Measurements from ENCODE around the gene ABHD8. TPM values are rescaled to one million over a fixed set of nuclear protein-coding genes. Genes with fewer than 3 reads are reported as not detected.
"Not testable (repeated sequence)": the region's sequence is repeated elsewhere in the genome, so short reads cannot be mapped to it uniquely, and the experiment has no call there.

The ABHD8 gene
- total and polyA plus RNA-seq, 2 donors (not counting 1 experiment from before 2014, with no cell fraction given), result 5.2 to 7.2 TPM

DNA sequence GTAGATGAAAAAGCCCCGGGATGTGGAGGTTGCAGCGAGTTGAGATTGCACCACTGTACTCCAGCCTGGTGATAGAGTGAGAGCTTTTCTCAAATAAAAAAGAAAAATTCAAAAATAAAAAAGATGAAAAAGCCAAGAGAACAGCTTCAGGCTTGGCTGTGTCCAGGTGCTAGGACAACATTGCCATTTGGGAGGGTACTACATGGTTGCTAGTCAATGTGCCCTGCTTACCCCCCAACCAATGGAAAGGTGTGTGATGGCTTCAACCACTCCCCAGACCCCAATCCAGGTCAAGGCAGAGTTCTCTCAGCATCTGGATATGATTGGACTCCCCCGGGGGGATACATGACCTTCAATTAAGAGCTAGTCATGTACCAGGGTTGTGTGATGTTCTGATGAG is 23.8 kb downstream of the ABHD8 start:
- Mint-ChIP-seq H3K27ac (no peak overlapping the region), H3K4me1 (peaks cover 8% of the 10 kb centered on the region), H3K4me3 (no peak overlapping the region), H3K9me3 (ENCODE audit: insufficient read depth) (no peaks in the 10 kb centered on the region), H3K27me3 (no peaks in the 10 kb centered on the region)
- no peak overlapping the region for H3K27ac ChIP-seq (ENCODE audit: low read length in 2 of 2)
- peaks cover 0 to 40% of the 10 kb centered on the region in 2 experiments for H3K36me3 ChIP-seq (replicated peaks in 1 of 2; ENCODE audit: control extremely low read depth in 1 of 2, control insufficient read depth in 1 of 2, extremely low read depth in 1 of 2, insufficient read depth in 2 of 2, low read length in 1 of 2)
- H3K4me1 ChIP-seq (ENCODE audit: control insufficient read depth in 2 of 2, insufficient read depth in 2 of 2, low read length in 2 of 2), result peaks cover 5 to 21% of the 10 kb centered on the region in 2 donors
- no peak for DNase-seq
- no peak overlapping the region for H2AFZ ChIP-seq (ENCODE audit: insufficient read depth, low read depth, low read length, poor library complexity, severe bottlenecking)
- ChIA-PET CTCF (interaction anchor here (0.6 to 5.9 kb wide), 7 partner anchors 13 to 492 kb away, joined by 3 to 52 read pairs (median 3); partner anchors contain the start of genes BABAM1, DDA1 and USHBP1), POLR2A (no interaction called here)
- H3K4me2 ChIP-seq (replicated peaks; ENCODE audit: low read depth, low read length, poor library complexity, severe bottlenecking), result no peak overlapping the region
- intact Hi-C loops (cut with micrococcal nuclease), result no loop called here
- no peaks in the 10 kb centered on the region for H3K27me3 ChIP-seq (replicated peaks in 1 of 4; ENCODE audit: control extremely low read depth in 1 of 4, control insufficient read depth in 3 of 4, insufficient read depth in 4 of 4, low read length in 3 of 4)
- H3K9me3 ChIP-seq (ENCODE audit: control extremely low read depth in 1 of 3, control insufficient read depth in 2 of 3, insufficient read depth in 1 of 3, low read length in 2 of 3), result no peaks in the 10 kb centered on the region
- TF ChIP-seq, protein P1, sequence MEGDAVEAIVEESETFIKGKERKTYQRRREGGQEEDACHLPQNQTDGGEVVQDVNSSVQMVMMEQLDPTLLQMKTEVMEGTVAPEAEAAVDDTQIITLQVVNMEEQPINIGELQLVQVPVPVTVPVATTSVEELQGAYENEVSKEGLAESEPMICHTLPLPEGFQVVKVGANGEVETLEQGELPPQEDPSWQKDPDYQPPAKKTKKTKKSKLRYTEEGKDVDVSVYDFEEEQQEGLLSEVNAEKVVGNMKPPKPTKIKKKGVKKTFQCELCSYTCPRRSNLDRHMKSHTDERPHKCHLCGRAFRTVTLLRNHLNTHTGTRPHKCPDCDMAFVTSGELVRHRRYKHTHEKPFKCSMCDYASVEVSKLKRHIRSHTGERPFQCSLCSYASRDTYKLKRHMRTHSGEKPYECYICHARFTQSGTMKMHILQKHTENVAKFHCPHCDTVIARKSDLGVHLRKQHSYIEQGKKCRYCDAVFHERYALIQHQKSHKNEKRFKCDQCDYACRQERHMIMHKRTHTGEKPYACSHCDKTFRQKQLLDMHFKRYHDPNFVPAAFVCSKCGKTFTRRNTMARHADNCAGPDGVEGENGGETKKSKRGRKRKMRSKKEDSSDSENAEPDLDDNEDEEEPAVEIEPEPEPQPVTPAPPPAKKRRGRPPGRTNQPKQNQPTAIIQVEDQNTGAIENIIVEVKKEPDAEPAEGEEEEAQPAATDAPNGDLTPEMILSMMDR (IDR thresholded peaks at IDR 0.05), result no peak
- no peak for TF ChIP-seq EZH2 (IDR thresholded peaks at IDR 0.05; ENCODE audit: borderline replicate concordance, insufficient read depth, low read depth, low read length, poor library complexity, severe bottlenecking)
- no peak overlapping the region for H3K9ac ChIP-seq (ENCODE audit: low read length)
- WGBS (ENCODE audit: insufficient coverage), result no CpG with 5 or more reads among the region's 3 CpGs
- no peaks in the 10 kb centered on the region for H4K20me1 ChIP-seq (ENCODE audit: control insufficient read depth, insufficient read depth, low read length, poor library complexity, severe bottlenecking)
- ATAC-seq (ENCODE audit: low read depth), result no peak
- H3K4me3 ChIP-seq (ENCODE audit: control extremely low read depth in 1 of 5, extremely low read depth in 1 of 5, insufficient read depth in 1 of 5, low read depth in 2 of 5, low read length in 4 of 5), result no peak overlapping the region
- H3K79me2 ChIP-seq (ENCODE audit: control insufficient read depth, insufficient read depth, low read length), result peaks cover 8% of the 10 kb centered on the region

DNA sequence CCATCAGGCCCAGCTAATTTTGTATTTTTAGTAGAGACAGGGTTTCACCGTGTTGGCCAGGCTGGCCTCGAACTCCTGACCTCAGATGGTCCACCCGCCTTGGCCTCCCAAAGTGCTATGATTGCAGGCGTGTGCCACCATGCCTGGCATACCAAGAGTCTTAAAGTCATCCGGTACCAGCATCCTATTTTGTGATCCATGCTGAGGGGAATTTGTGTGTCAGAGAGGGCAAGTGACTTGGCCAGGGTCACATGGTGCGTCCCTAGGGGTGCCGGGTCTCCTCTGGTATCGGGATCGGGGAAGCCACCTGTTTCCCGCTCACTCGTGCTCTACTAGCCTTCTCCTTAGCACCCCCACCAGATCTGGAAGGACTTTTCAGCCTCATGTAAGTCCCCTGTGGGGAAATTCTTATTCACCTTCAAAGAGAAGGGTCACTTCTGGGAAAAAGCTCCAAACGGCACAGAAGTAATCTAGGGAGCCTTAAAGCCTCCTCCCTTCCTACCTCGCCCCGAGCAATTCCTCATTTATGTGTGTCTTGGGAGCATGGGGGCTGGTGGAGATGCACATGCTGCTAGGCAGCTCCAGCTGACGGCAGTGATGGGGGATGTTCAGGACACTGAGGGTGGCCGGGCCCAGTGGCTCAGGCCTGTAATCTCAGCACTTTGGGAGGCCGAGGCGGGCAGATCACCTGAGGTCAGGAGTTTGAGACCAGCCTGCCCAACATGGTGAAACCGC is 27.6 kb downstream of the ABHD8 start:
- no peak overlapping the region for H3K27ac Mint-ChIP-seq
- Histone ChIP-seq H3K4me2 (replicated peaks; ENCODE audit: low read depth, low read length, poor library complexity, severe bottlenecking) (no peak overlapping the region), H3K27ac (ENCODE audit: low read length in 2 of 2) (no peak overlapping the region), H4K20me1 (ENCODE audit: control insufficient read depth, insufficient read depth, low read length, poor library complexity, severe bottlenecking) (no peaks in the 10 kb centered on the region), H3K79me2 (ENCODE audit: control insufficient read depth, insufficient read depth, low read length) (peaks cover 26% of the 10 kb centered on the region), H3K9ac (ENCODE audit: low read length) (no peak overlapping the region), H3K9me3 (ENCODE audit: control extremely low read depth in 1 of 3, control insufficient read depth in 2 of 3, insufficient read depth in 1 of 3, low read length in 2 of 3) (no peaks in the 10 kb centered on the region), H3K36me3 (replicated peaks in 1 of 2; ENCODE audit: control extremely low read depth in 1 of 2, control insufficient read depth in 1 of 2, extremely low read depth in 1 of 2, insufficient read depth in 2 of 2, low read length in 1 of 2) (peaks cover 0 to 60% of the 10 kb centered on the region in 2 experiments), H2AFZ (ENCODE audit: insufficient read depth, low read depth, low read length, poor library complexity, severe bottlenecking) (no peak overlapping the region), H3K27me3 (replicated peaks in 1 of 4; ENCODE audit: control extremely low read depth in 1 of 4, control insufficient read depth in 3 of 4, insufficient read depth in 4 of 4, low read length in 3 of 4) (no peaks in the 10 kb centered on the region), H3K4me3 (ENCODE audit: control extremely low read depth in 1 of 5, extremely low read depth in 1 of 5, insufficient read depth in 1 of 5, low read depth in 2 of 5, low read length in 4 of 5) (no peak overlapping the region), H3K4me1 (ENCODE audit: control insufficient read depth in 2 of 2, insufficient read depth in 2 of 2, low read length in 2 of 2) (no peaks in the 10 kb centered on the region)
- TF ChIP-seq, protein P1 (IDR thresholded peaks at IDR 0.05), result no peak
- TF ChIP-seq EZH2 (IDR thresholded peaks at IDR 0.05; ENCODE audit: borderline replicate concordance, insufficient read depth, low read depth, low read length, poor library complexity, severe bottlenecking), result no peak
- no peak for ATAC-seq (ENCODE audit: low read depth)
- intact Hi-C loops (cut with micrococcal nuclease), result no loop called here
- DNase-seq, result no peak
- WGBS (ENCODE audit: insufficient coverage), result 97% methylated on average over 17 of the region's 19 CpGs
- CTCF ChIA-PET, result no interaction called here
- no peaks in the 10 kb centered on the region for H3K27me3 Mint-ChIP-seq
- H3K9me3 Mint-ChIP-seq (ENCODE audit: insufficient read depth), result no peaks in the 10 kb centered on the region
- H3K4me3 Mint-ChIP-seq, result no peak overlapping the region
- H3K4me1 Mint-ChIP-seq, result no peaks in the 10 kb centered on the region
- POLR2A ChIA-PET, result no interaction called here

DNA sequence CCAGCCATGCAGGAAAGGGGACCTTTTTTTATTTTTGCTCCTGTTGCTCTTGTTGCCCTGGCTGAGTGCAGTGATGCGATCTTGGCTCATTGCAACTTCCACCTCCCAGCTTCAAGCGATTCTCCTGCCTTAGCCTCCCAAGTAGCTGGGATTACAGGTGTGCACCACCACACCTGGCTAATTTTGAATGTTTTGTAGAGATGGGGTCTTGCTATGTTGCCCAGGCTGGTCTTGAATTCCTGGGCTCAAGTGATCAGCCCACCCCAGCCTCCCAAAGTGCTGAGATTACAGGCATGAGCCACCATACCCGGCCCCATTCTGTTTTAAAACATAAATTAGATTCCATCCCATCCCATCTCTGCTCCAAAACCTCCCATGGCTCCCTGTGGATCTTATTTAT is 28.3 kb downstream of the ABHD8 start:
- POLR2A ChIA-PET; DNase-seq; ATAC-seq (ENCODE audit: low read depth); H3K27me3 ChIP-seq (replicated peaks in 1 of 4; ENCODE audit: control extremely low read depth in 1 of 4, control insufficient read depth in 3 of 4, insufficient read depth in 4 of 4, low read length in 3 of 4); H3K4me3 ChIP-seq (ENCODE audit: control extremely low read depth in 1 of 5, extremely low read depth in 1 of 5, insufficient read depth in 1 of 5, low read depth in 2 of 5, low read length in 4 of 5); intact Hi-C loops (cut with micrococcal nuclease); CTCF ChIA-PET; H3K9me3 Mint-ChIP-seq (ENCODE audit: insufficient read depth); H3K27ac ChIP-seq (ENCODE audit: low read length in 2 of 2); H3K4me1 Mint-ChIP-seq; H3K9ac ChIP-seq (ENCODE audit: low read length); H3K9me3 ChIP-seq (ENCODE audit: control extremely low read depth in 1 of 3, control insufficient read depth in 2 of 3, insufficient read depth in 1 of 3, low read length in 2 of 3); H3K27me3 Mint-ChIP-seq; H2AFZ ChIP-seq (ENCODE audit: insufficient read depth, low read depth, low read length, poor library complexity, severe bottlenecking); H3K4me1 ChIP-seq (ENCODE audit: control insufficient read depth in 2 of 2, insufficient read depth in 2 of 2, low read length in 2 of 2); H3K27ac Mint-ChIP-seq; H4K20me1 ChIP-seq (ENCODE audit: control insufficient read depth, insufficient read depth, low read length, poor library complexity, severe bottlenecking); H3K4me3 Mint-ChIP-seq; H3K4me2 ChIP-seq (replicated peaks; ENCODE audit: low read depth, low read length, poor library complexity, severe bottlenecking): not testable (repeated sequence)
- H3K36me3 ChIP-seq (replicated peaks in 1 of 2; ENCODE audit: control extremely low read depth in 1 of 2, control insufficient read depth in 1 of 2, extremely low read depth in 1 of 2, insufficient read depth in 2 of 2, low read length in 1 of 2), result peaks cover 0 to 64% of the 10 kb centered on the region in 2 experiments
- no CpG with 5 or more reads among the region's 3 CpGs for WGBS (ENCODE audit: insufficient coverage)
- H3K79me2 ChIP-seq (ENCODE audit: control insufficient read depth, insufficient read depth, low read length), result peaks cover 30% of the 10 kb centered on the region
